Neuron (in vitro differentiated cells): Measurements from ENCODE around the gene PHYH.
"Not testable (repeated sequence)": the region's sequence is repeated elsewhere in the genome, so short reads cannot be mapped to it uniquely, and the experiment has no call there.

Source experiments
- H2AFZ ChIP-seq: one replicate; pipeline ENCODE4 v1.6.1; 2013; ENCODE audit warnings: low read depth, mild to moderate bottlenecking, inconsistent platforms, low read length, moderate library complexity
- H3K27me3 ChIP-seq: one replicate; pipeline ENCODE4 v1.6.1; 2013; ENCODE audit warnings: low read length; ENCODE audit not compliant: insufficient read depth
- H3K36me3 ChIP-seq: one replicate; pipeline ENCODE4 v1.6.1; 2013; ENCODE audit warnings: low read length; ENCODE audit not compliant: insufficient read depth
- H3K4me1 ChIP-seq: one replicate; pipeline ENCODE4 v1.6.1; 2013; ENCODE audit warnings: low read length; ENCODE audit not compliant: insufficient read depth
- H3K4me3 ChIP-seq: 2 replicates; pipeline ENCODE4 v1.5.1; 2013; ENCODE audit warnings: mild to moderate bottlenecking, low read length, moderate library complexity
- H3K9me3 ChIP-seq: one replicate; pipeline ENCODE4 v1.6.1; 2013; ENCODE audit warnings: low read length

The PHYH gene

DNA sequence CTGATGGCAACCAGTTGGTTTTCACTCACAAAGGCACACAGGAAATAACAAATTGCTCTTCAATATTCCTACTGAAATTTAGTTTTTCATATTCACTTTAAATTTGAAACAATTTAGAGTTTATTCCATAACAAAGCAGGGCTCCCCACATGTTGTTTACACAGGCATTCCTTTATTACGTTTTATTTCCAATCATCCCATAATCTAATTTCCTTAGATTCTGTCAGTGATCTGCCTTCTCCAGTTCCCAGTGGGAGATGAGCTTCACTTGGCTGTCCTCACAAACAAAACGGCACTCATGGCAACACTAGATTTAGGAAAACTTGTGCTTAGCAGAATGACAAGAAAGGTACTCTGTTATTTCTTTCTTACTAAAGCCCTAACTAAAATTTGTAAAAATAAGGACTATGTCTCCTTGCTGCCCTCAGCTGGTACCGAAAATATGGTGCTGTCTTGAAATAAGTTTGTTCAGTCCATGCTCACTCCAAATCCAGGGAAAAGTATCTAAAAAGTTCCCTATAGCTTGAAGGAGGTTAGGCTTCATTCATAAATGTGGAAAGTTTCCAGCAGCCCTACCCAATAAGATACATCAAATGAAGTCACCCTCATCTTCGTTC lies 23.0 kb downstream of the PHYH start:
- H2AFZ ChIP-seq = no peak overlapping the region
- no peaks in the 10 kb centered on the region for H3K27me3 ChIP-seq
- no peak overlapping the region for H3K4me3 ChIP-seq
- H3K4me1 ChIP-seq = peaks cover 8% of the 10 kb centered on the region
- peaks cover 10% of the 10 kb centered on the region for H3K36me3 ChIP-seq
- no peaks in the 10 kb centered on the region for H3K9me3 ChIP-seq

DNA sequence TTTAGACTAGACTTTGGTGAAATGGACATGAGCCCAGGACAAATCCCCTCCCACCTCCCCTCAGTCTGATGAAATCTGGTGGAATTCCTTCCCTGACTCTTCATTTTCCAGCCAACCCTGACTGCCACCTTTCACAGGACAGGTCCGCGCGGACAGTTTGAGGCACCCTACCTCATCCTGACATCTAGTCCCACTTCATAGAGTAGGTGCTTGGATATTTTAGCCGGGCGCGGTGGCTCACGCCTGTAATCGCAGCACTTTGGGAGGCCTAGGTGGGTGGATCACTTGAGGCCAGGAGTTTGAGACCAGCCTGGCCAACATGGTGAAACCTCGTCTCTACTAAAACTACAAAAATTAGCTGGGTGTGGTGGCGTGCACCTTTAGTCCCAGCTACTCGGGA lies 23.7 kb downstream of the PHYH start:
- H3K4me1 ChIP-seq = peaks cover 14% of the 10 kb centered on the region
- H3K4me3 ChIP-seq, H3K27me3 ChIP-seq, H2AFZ ChIP-seq, H3K9me3 ChIP-seq: not testable (repeated sequence)
- peaks cover 10% of the 10 kb centered on the region for H3K36me3 ChIP-seq

DNA sequence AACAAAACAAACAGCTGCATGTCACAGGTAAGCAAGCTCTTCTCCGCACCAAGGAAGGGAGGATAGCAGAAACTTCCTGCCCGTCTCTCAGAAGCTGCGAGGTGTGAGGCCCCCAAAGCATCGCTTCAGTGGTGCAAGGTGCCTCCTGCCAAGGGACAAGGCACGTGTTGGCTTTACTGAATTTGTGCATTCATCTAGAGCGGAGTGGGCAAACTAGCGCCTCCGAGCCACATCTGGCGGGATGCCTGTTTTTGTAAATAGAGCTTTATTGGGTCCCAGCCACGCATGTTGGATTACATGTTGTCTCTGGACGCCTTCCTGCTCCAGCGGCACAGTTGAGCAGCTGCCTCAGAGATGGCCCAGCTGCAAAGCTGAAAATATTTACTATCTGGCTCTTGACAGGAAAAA lies 27.7 kb downstream of the PHYH start:
- Histone ChIP-seq H3K4me3 (no peak overlapping the region), H3K9me3 (no peaks in the 10 kb centered on the region), H3K36me3 (no peaks in the 10 kb centered on the region), H3K27me3 (no peaks in the 10 kb centered on the region), H2AFZ (no peak overlapping the region), H3K4me1 (peaks cover 14% of the 10 kb centered on the region)

DNA sequence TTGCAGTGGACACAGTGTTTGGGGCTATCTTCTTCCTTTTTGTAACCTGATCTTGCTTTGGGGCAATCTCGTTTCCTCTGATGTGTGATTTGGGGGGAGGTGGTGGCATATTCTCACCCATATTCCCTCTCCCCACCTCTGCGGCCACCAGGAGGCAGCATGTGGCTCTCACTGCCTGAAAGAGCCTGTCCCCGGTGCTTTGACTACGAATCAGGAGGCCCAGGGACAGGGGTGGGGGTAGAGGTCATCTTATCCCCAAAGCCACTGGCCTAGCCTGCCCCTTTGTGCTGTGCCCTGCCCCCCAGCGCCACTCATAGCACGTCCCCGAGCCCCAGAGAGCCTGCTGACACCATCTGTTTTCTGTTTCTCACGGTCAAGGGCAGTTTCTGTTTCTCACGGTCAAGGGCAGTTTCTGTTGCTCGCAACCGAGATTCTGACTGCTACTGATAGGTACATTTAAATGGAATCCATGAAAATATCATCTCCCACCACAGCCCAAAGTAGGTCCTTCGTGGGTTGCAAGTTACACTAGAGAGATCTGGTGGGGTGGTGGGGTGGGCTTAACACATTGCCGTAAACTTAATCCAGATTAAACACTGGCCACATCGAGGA lies 28.2 kb downstream of the PHYH start:
- Histone ChIP-seq H3K36me3 (no peaks in the 10 kb centered on the region), H3K27me3 (no peaks in the 10 kb centered on the region), H3K4me3 (no peak overlapping the region), H2AFZ (peak overlapping the region; percentile 13), H3K4me1 (peaks cover 14% of the 10 kb centered on the region), H3K9me3 (no peaks in the 10 kb centered on the region)

DNA sequence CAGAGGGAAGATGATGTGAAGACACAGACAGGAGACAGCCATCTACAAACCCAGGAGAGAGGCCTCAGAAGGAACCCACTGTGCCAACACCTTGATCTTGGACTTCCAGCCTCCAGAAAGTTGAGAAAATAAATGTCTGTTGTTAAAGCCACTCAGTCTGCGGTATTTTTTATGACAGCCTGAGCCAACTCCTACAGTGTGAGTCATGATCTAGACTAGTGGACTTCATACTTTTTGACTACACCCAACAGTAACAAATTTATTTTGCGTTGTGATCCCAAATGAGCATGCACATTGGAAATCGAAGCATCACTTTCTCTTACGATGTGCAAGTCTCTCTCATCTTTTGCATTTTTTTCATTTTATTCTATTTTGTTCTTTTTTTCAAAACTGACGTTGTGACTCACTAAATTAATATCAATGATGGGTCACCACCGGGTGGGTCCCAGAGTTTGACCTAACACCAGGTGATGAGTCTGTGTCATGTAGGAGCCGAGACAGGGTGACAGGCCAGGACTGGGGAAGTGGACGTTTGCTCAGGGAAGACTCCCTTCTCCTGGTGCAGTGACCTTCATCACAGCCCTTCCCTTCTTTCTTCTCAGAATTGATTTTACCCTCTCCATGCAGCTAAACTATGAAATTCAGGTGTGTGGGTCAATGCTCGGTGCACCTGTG lies 28.9 kb downstream of the PHYH start:
- H3K9me3 ChIP-seq = no peaks in the 10 kb centered on the region
- peaks cover 14% of the 10 kb centered on the region for H3K4me1 ChIP-seq
- H3K36me3 ChIP-seq = no peaks in the 10 kb centered on the region
- H3K27me3 ChIP-seq = no peaks in the 10 kb centered on the region
- peak overlapping the region; percentile 13 for H2AFZ ChIP-seq
- no peak overlapping the region for H3K4me3 ChIP-seq

DNA sequence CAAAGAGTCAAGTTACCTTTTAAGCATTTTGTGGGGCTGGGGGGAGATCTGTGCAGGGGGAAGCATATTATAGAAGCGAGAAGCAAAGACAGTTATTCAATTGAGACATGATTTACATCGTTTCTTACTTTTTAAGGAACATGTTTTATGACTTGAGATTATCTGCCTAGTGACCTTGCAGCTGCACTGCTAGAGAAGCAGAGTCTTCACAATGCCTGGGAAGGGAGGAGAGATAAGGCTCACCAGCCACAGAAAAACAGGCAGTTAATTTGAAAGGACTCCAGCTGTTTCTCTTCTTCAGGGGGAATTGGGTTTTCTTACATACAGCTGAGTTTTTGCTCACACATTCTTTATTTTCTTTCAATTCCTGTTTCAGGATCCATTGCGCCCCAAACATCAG lies 31.0 kb downstream of the PHYH start:
- no peaks in the 10 kb centered on the region for H3K9me3 ChIP-seq
- no peak overlapping the region for H2AFZ ChIP-seq
- peaks cover 14% of the 10 kb centered on the region for H3K4me1 ChIP-seq
- no peaks in the 10 kb centered on the region for H3K36me3 ChIP-seq
- H3K27me3 ChIP-seq = no peaks in the 10 kb centered on the region
- H3K4me3 ChIP-seq = no peak overlapping the region

DNA sequence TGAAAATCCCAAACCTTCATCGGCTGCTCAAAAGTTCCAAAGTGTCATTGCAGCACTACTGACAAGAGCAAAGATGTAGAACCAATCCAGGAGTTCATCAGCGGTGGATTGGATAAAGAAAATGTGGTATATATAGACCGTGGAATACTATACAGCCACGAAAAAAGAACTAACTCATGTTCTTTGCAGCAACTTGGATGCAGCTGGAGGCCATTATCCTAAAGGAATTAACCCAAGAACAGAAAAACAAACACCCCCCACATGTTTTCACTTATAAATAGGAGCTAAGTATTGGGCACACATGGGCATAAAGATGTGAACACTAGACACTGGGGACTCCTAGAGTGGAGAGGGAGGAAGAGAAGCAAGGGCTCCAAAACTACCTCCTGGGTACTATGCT lies 31.6 kb downstream of the PHYH start:
- peaks cover 14% of the 10 kb centered on the region for H3K4me1 ChIP-seq
- no peaks in the 10 kb centered on the region for H3K36me3 ChIP-seq
- no peaks in the 10 kb centered on the region for H3K27me3 ChIP-seq
- H3K9me3 ChIP-seq = no peaks in the 10 kb centered on the region
- H2AFZ ChIP-seq = no peak overlapping the region
- no peak overlapping the region for H3K4me3 ChIP-seq

DNA sequence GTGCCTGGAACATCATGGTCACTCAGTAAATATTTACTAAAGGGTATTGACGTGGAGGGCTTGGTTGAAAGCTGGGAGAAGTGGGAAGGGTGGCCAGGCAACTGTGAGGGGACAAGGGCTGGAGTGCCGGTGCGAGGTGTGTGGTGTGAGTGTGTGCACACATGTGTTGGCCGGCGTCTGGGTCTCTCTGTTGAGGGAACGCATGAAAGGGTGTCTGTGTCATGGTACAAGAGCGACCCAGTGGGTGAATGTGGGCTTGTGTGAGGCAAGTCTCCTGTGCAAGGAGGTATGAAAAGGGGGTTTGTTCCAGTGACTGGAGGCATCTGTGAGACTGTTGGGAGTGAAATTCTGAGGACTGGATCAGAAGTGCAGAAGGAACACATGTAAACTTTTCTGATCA lies 36.3 kb downstream of the PHYH start:
- H3K9me3 ChIP-seq = no peaks in the 10 kb centered on the region
- H3K4me3 ChIP-seq = no peak overlapping the region
- H3K36me3 ChIP-seq = no peaks in the 10 kb centered on the region
- no peak overlapping the region for H2AFZ ChIP-seq
- H3K4me1 ChIP-seq = no peaks in the 10 kb centered on the region
- H3K27me3 ChIP-seq = no peaks in the 10 kb centered on the region

DNA sequence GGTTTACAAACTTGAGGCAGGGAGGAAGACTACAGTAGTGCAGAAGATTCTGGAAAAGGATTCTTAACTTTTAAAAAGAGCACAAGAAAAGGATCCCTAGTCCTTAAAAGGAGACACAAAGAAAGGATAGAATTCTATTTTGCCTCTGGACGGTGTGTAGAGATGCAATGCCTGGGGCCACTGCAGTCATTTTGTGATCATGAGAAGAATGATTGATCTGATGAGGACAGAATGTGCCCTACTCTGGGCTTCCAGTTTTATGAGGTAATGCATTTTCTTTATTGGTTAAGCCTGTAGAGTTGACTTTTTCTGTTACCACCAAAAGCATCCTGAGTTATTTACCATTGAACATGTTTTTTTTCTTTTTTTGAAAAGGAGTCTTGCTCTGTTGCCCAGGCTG lies 37.4 kb downstream of the PHYH start:
- H3K4me3 ChIP-seq = no peak overlapping the region
- no peak overlapping the region for H2AFZ ChIP-seq
- no peaks in the 10 kb centered on the region for H3K4me1 ChIP-seq
- H3K9me3 ChIP-seq = no peaks in the 10 kb centered on the region
- no peaks in the 10 kb centered on the region for H3K36me3 ChIP-seq
- no peaks in the 10 kb centered on the region for H3K27me3 ChIP-seq

DNA sequence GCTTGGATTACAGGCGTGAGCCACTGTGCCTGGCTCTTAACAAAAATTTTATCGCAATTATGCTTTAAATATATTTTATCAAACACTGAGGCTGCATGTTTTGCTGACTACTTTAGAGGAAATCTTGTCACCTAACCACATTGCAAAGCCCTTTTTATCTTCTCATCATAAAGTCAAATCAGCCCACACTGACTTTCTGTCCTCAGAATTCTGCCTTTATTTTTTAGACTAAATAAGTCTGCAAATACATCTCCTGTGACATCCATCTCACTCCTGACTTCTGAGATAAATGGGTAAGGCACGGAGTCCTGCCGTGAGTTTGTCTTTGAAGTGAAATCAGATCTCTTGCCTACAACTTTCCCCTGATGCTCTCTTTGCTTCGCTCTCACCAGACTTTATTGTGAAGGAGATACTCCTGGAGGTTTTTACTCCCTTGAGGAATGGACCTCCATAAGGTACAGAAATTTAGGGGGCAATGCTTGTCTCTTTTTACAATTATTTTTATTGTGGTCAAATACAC lies 42.2 kb downstream of the PHYH start:
- Histone ChIP-seq H2AFZ (no peak overlapping the region), H3K4me3 (no peak overlapping the region), H3K27me3 (no peaks in the 10 kb centered on the region), H3K36me3 (no peaks in the 10 kb centered on the region), H3K4me1 (no peaks in the 10 kb centered on the region), H3K9me3 (no peaks in the 10 kb centered on the region)

DNA sequence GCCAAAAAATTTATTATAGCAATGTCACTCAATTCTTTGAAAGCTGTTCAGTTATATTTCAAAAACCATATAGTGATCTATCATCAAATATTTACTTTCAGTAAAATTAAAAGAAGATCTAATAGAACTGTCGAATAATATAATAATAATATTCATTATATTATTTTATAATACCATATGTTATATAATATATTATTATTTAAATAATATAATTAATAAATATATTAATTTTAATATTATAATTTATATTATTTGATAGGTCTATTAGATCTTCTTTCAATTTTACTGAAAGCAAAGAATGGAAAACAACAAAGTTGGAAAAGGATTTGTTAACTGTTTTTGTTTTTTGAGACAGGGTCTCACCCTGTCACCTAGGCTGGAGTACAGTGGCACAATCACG lies 43.2 kb downstream of the PHYH start:
- Histone ChIP-seq H3K9me3 (no peaks in the 10 kb centered on the region), H3K4me3 (no peak overlapping the region), H3K4me1 (no peaks in the 10 kb centered on the region), H3K36me3 (no peaks in the 10 kb centered on the region), H3K27me3 (no peaks in the 10 kb centered on the region), H2AFZ (no peak overlapping the region)

DNA sequence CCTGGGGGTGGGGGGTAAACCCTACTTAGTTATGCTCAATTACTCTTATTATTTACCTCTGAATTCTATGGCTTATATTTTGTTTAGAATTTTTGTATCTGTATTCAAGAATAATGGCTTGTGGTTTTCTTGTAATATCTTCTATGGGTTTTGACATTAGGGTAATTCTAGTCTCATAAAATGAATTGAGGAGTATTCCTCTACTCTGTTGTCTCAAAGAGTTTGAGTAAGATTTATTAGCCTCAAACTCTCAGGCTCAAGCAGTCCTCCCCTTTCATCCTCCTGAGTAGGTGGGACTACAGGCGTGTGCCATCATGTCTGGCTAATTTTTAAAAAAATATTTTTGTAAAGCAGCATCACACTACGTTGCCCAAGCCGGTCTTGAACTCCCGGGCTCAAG lies 46.1 kb downstream of the PHYH start:
- Histone ChIP-seq H3K27me3 (no peaks in the 10 kb centered on the region), H3K4me3 (no peak overlapping the region), H3K4me1 (no peaks in the 10 kb centered on the region), H3K9me3 (no peaks in the 10 kb centered on the region), H2AFZ (no peak overlapping the region), H3K36me3 (no peaks in the 10 kb centered on the region)

DNA sequence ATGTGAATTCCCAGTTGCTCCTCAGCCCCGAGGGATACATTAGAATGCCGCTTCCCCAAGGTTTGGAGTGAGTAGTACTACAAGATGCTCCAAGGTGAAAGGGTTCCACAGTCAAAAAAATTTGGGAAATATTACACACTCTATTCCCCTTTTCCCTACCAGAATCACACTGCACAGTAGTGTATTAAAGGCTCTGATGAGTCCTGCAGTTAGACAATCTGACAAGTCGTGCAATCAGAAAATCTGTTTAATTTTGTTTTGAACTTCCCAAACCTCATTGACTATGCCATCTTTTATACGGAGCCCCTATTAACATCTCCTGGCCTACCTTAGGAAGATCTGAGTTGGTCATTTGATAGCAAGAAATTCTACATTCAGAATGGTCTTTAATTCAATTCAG lies 52.1 kb downstream of the PHYH start:
- H3K4me1 ChIP-seq = no peaks in the 10 kb centered on the region
- no peaks in the 10 kb centered on the region for H3K36me3 ChIP-seq
- no peak overlapping the region for H2AFZ ChIP-seq
- H3K4me3 ChIP-seq = no peak overlapping the region
- no peaks in the 10 kb centered on the region for H3K27me3 ChIP-seq
- H3K9me3 ChIP-seq = no peaks in the 10 kb centered on the region
